ENCODE results near the gene SLC35E1.

The SLC35E1 gene

DNA sequence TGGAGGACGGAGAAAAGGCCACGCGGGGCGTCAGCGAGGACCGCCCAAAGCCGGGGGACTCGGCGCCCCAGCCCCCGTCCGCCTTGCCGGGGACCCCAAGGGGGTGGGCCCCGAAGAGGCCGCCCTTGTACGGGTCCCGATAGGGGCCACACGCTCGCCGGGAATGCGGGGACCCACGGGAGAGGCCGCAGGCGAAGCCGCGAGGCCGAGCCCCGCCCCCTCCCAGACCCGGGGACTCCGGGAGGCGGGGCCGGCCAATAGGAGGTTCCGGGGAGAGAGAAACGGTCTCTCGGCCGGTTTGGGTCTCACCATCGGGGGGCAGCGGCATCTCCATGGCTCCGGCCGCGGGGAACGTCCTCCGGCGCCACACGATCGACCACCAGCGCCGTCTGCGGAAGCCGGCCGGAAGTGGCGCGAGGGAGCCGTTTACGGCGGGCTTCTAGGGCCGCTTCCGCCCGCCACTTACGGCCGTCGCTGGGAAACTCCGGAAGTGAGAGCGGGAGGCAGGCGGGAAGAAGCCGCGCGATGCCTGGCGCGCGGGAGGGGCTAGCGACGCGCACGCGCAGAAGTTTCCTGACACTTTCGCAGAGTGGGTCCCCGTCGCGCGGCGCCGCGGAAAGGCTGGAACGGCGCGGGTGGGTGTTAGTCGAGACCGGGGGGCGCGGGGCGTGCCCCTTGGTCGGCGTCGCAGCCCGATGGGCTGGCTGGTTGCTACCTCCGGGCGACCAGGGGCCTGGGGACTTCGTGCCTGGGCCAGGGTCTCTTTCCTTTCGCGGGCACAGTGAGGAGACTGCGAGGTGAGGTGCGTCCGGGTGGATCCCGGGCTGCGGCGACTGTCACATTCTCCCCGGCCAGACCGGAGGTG is 29.9 kb downstream of the SLC35E1 start, which contains the start of gene CHERP:
Gene CHERP, minus strand, starts transcription at position 393 of the 865 bp plus-strand sequence. Its CDS starts 59 bp downstream, at position 334.
- peak; percentile 83 for DNase-seq

- no peak for DNase-seq
These were observed 30.6 kb downstream of the SLC35E1 start for GRCh38 chr19:16541526-16542044.

DNA sequence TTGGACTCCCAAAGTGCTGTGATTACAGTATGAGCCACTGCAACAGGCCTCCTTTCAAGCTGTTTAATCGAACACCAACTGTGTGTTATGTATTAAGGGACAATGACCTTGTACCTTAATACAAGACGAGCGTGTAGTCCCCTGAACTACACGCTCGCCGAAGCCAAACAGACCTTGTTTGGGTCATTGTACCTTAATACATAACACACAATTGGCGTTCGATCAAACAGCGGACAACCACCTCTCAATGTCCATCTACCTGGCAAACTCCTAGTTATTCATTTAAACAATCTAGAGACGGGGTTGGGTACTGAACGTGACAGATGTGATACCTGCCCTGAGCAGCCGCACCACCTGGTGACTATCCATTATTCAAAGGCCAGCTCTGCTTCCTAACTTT is 31.3 kb downstream of the SLC35E1 start:
- no peak for DNase-seq

GRCh38 chr19:16537111-16537510 is 35.1 kb downstream of the SLC35E1 start:
- DNase-seq, result no peak

DNA sequence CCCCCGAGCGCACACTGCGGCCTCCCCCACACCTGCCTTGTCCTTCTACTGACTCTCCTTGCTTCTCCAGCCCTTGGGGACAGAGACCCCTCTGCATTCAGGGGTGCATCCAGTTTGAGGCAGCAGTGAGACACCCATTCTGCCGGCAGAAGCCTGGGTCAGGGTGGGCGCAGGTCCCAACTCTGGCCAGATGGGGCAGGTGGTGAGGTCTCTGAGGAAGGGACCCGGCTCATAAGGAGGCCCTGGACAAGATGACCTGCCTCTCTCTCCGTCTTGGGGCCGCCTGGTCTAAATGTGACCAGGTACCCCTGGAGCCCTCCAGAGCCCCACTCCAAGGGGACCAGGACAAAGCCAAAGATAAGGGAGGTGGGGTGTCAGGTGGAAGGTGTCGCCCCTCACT is 36.1 kb downstream of the SLC35E1 start:
- DNase-seq, result no peak

GRCh38 chr19:16535381-16535780 is 36.8 kb downstream of the SLC35E1 start:
- DNase-seq, result no peak

DNA sequence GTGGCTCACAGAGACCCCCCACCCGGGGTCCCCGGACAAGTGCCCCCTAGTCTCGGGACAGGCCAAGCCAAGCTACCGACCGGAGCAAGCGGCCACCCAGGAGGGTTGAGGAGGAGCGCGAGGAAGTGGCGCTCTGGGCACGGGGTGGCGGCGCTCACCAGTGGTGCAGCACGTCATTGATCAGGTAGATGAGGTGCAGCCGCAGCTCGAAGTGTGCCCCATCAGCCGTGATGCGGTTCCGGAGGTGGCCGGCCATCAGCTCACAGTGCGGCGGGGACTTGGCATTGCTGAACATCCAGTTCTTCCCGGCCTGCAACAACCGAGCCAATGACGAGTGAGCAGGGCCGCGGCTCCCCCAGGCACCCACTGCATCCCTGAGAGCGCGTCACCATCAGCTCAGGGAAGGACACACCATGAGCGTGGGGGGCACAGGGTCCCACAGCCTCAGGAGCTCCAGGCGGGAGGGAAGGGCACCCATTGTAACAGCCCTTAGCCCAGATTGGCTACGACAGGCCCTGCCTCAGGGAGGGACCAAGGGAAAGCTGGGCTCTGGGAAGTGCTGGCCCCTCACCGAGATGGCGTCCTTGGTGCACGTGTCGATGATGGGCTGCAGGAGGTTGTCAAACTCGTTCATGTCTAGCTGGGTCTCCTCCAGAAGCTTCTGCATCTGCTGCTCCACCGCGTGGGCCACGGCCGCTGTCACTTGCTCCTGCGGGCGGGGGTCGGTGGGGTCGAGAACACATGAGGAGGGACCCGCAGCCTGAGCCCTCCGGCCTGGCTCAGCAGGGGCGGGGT is 39.6 kb downstream of the SLC35E1 start:
- no peak for DNase-seq

- DNase-seq, result no peak
These were observed 40.9 kb downstream of the SLC35E1 start for GRCh38 chr19:16531380-16531669.

- no peak for DNase-seq
These were observed 41.5 kb downstream of the SLC35E1 start for GRCh38 chr19:16530540-16531379.

- no peak for DNase-seq
These were observed 42.6 kb downstream of the SLC35E1 start for GRCh38 chr19:16529466-16530144.

- DNase-seq, result no peak
These were observed 44.2 kb downstream of the SLC35E1 start for GRCh38 chr19:16527971-16528521.

DNA sequence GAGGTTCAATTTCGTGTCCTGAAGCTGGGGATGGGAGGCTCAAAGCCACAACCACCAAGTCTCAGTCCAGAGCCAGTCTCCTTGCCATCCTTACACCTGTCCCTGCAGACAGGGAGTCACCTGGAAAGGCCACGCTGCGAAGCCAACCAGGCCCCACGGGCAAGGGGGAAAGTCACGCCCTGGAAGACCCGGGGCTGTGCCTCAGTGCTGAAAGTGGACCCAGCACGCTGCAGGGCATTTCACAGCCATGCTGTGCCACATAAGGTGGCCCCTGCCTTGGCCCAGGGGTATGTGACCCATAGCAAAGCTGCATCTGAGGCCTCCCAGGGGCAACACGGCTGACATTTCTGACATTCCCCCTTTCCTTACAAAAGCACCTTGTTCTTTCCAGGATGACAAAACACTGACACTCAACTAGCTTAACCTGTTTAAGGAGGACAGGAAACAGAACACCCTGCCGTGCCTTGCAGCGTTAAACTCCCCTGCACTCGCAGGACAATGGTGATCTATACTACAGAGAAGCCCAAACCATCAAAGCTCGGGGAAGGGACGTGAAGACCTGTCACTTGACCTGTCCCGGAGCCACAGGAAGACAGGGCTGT is 44.8 kb downstream of the SLC35E1 start:
- no peak for DNase-seq

DNA sequence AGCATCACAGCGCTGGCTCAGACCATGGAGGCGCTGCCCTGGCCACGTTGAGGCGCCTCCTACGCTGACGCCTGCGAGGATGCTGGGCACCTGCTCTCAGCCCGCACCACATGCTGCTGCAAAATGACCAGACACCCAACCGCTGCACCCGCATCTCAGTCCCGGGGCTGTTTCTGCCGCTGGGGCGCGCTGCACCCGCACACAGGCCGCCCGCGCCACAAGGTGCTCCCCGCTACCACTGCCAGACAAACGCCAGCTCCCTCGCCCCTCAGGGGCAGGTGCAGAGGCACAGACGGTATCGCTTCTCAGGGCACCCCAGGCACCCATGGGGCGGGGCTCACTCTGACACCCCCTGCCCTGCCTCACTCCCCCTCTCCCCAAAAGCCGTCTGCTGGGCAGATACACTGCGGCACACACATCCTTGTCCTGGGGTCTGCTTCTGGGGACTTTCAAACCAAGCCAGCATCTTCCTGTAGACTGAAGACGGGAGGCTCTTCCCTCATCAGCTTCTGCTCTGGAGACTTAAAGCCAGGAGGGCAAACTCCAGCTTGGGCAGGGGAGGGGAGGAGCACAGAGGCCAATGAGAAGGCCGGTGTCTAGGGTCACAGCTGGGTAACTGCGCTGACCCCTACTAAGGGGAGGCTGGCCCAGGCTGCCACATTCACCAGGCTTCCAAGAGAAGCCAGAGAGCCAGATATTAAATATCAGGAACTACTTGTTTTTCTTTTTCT is 46.3 kb downstream of the SLC35E1 start:
- DNase-seq, result no peak

DNA sequence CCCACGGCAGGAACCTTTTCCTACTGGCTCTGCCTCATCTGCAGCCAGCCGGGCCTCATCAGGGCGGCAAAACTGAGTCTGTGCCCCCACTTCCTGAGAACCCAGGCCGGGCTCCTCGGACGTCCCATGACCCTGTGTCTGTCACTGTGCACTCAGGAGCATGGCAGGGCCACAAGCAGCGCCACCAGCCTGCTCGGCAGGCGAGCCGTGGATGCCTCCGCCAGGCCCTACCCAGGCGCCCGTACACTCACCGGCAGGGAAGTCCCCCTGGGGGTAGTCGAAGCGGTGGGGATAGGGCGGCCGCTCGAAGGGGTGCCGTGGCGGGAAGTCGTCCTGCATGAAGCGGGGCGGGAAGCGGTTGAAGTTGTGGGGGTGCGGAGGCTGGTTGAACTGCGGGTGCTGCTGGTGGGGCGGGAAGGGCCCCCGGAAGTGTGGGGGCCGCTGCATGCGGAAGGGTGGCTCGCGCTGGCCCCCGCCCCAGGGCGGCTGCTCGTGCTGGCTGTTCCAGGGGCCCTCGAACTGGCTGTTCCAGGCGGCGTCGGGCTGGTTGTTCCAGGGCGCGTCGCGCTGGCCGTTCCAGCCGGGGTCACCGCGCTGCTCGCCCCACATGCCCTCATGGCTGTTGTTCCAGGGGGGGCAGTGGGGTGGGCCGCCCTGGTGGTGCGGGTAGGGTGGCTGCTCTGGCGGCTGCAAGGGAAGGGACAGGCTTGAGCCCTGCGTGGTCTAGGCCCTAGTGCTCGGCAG is 47.1 kb downstream of the SLC35E1 start:
- no peak for DNase-seq

- DNase-seq, result no peak
These were observed 49.4 kb downstream of the SLC35E1 start for GRCh38 chr19:16522559-16523377.

GRCh38 chr19:16521715-16522289 is 50.4 kb downstream of the SLC35E1 start:
- DNase-seq, result no peak

DNA sequence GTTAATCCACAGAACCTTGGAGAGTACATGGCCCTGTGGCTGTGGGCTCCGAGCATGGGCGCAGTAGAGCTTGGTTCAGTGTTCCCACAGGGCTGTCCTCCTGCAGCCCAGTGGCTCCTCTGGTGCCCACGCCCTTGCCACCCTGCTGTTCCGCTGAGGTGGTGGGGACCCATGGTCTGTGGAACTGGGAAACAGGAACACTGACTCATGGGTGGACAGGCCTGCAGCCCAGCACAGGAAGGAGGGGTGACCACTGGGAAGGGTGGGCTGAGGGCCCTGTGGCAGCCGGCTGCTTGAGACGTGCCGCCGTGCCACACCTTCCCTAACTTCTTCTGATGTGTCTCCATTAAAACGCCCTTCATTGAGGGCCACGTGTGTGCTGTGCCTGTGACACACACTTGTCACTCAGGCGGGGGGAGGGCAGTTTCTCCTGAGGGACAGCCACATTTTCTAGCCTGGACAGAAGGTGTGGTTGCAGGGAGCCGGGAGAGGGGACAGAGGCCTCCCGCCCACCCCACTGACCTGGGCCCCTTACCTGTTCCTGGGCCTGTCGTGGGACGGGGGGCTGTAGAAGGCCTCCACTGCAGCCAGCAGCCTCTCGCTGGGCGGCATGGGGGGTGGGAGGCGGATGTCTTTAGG is 51.1 kb downstream of the SLC35E1 start:
- DNase-seq, result no peak

Data from GF-D8 (cell line).